GM21390 (cell line): ENCODE measurements around the gene GCSAM.

Experiments
- ATAC-seq: cut with Tn5 transposase; IDR thresholded peaks from one replicate; pipeline ENCODE4 v1.9.1; 2021; ENCODE audit not compliant: unreplicated experiment

GCSAM gene

GRCh38 chr3:112129925-112130637, 3.0 kb downstream of the GCSAM start:
- ATAC-seq, result no peak

- peak; percentile 34 for ATAC-seq
Measured at GRCh38 chr3:112128843-112129727, 4.0 kb downstream of the GCSAM start.

GRCh38 chr3:112127522-112128494, 5.2 kb downstream of the GCSAM start:
- peak; percentile 32 for ATAC-seq

- ATAC-seq, result no peak
Measured at GRCh38 chr3:112126511-112126911, 6.5 kb downstream of the GCSAM start.

GRCh38 chr3:112124907-112125607, 8.0 kb downstream of the GCSAM start:
- ATAC-seq, result no peak

- ATAC-seq, result no peak
Measured at GRCh38 chr3:112123548-112123947, 9.5 kb downstream of the GCSAM start.

- ATAC-seq, result no peak
Measured at GRCh38 chr3:112122870-112123269, 10.2 kb downstream of the GCSAM start.

GRCh38 chr3:112121577-112122547, 11.2 kb downstream of the GCSAM start:
- no peak for ATAC-seq

- ATAC-seq, result no peak
Measured at GRCh38 chr3:112119962-112120836, 12.8 kb downstream of the GCSAM start.

GRCh38 chr3:112117841-112118571, 15.0 kb downstream of the GCSAM start:
- ATAC-seq, result no peak

- ATAC-seq, result no peak
Measured at GRCh38 chr3:112117415-112117814, 15.6 kb downstream of the GCSAM start.

- ATAC-seq, result no peak
Measured at GRCh38 chr3:112116748-112117186, 16.3 kb downstream of the GCSAM start.

- no peak for ATAC-seq
Measured at GRCh38 chr3:112115806-112116383, 17.2 kb downstream of the GCSAM start.

- ATAC-seq, result peak; percentile 31
Measured at GRCh38 chr3:112115161-112115739, 17.8 kb downstream of the GCSAM start.

- peak; percentile 30 for ATAC-seq
Measured at GRCh38 chr3:112114576-112115160, 18.4 kb downstream of the GCSAM start.

- ATAC-seq, result peak; percentile 43
Measured at GRCh38 chr3:112111785-112112402, 21.2 kb downstream of the GCSAM start.
